HG03565 (cell line): Measurements from ENCODE around the gene SH3GLB1.

Experiments
- ATAC-seq: cut with Tn5 transposase; IDR thresholded peaks from one replicate; pipeline ENCODE4 v1.9.1; 2021; ENCODE audit warnings: mild to moderate bottlenecking, moderate library complexity; ENCODE audit not compliant: unreplicated experiment

Gene SH3GLB1

GRCh38 chr1:86773341-86774288 lies 69.2 kb downstream of the SH3GLB1 start:
- ATAC-seq, result no peak

- ATAC-seq, result peak; percentile 83
Measured at GRCh38 chr1:86774305-86775295, 70.2 kb downstream of the SH3GLB1 start.

DNA sequence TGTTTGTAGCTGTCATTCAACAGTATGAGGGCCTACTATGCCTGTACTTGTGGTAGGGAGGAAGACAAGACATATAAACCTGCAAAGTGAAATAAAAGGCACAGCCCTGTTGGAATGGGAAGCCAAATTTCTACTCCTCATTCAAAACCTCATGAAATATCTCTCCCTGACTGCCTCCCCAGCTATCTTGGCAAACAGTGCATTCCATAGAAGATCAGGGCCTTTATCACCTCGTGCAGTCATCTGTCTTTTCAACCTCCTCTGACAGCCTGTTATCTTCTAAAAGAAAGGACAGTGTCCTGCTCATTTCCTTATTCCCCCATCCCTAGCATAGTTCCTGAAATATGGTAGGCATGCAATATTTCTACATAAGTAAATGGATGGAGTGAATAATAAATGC lies 71.0 kb downstream of the SH3GLB1 start:
- ATAC-seq, result no peak

DNA sequence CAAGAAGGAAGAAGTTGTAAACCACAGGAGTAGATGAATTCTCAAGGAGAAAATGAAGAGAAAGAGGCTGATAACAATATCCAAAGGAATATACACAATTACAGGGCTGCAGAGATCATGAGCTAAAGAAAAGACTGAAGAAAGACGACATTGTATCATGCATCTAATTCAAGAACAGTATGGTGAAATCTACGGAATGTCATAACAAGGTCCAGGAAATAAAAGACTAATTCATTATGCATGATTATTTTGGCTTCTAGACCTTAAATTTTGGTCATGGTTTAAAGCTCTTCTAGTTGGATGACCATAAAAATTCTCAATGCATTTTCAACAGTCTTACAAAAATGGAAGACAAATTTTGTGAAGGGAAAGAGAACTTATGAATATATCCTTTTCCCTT lies 71.7 kb downstream of the SH3GLB1 start:
- ATAC-seq, result no peak

DNA sequence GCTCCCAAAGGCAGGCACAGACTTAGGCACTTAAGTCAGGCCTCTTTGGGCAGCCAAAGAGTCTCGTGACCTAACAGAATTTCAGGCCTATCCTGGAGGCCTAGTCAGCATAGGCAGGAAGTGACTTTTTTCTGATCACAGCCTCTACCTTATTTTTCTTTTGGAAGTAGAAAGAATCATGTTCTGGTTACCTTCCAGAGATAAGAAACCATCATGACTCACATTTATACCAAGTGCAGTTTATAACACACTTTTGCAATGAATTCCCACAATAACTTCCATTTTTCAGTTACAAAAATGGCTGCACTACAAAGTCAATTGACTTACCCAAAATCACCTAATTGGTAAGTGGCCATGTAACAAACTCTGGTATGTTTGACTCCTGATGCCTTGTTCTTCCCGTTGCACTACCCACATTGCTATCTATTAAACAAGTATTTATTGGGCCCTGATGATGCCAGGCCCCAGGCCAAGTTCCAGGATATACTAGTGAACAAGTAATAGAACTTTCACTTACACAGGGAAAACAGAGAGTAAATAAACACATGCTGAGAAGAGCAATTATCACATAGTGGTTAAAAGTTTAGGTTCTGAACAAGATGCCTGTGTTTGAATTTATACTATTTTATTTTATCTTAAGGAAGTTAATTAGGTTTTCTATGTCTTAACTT lies 74.3 kb downstream of the SH3GLB1 start:
- no peak for ATAC-seq

- ATAC-seq, result no peak
Measured at GRCh38 chr1:86779308-86780191, 75.2 kb downstream of the SH3GLB1 start.

GRCh38 chr1:86782482-86782881 lies 78.1 kb downstream of the SH3GLB1 start:
- no peak for ATAC-seq

- ATAC-seq, result no peak
Measured at GRCh38 chr1:86787621-86788020, 83.2 kb downstream of the SH3GLB1 start.

GRCh38 chr1:86788300-86789206 lies 84.2 kb downstream of the SH3GLB1 start:
- ATAC-seq, result no peak

DNA sequence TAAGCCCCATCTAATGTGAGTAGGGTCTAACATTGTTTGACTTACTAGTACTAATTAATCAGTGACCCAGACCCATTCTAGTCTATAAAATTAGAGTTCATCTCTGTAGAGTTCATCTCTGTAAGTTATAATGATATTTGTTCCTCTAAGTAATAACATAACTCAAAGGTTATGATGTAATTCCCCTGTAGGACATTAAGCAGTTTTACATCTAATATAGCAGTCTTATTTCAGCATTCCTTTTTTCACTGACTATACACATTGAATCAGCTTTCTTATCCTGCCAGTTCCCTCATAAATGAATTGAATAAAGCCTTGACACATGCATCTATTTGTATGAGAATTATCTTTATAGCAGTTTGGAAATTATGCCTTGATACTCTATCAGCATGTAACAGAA lies 90.9 kb downstream of the SH3GLB1 start:
- ATAC-seq, result no peak
